Mesothelial cell of epicardium (in vitro differentiated cells): ENCODE measurements around the gene CCDC92B. TPM values are rescaled to one million over a fixed set of nuclear protein-coding genes. Genes with fewer than 3 reads are reported as not detected.

Experiments
- DNase-seq, 2 experiments: peaks; one replicate each; pipeline ENCODE4 v3.0.0; 2021; ENCODE audit warnings: low spot score in 2 of 2; ENCODE audit not compliant: unreplicated experiment in 2 of 2
- H3K27ac Mint-ChIP-seq: 2 replicates; pipeline ENCODE4 v1.8.0; 2021; ENCODE audit warnings: mixed read lengths
- H3K27me3 Mint-ChIP-seq: 2 replicates; pipeline ENCODE4 v1.8.0; 2021; ENCODE audit warnings: low read depth, mixed read lengths
- H3K36me3 Mint-ChIP-seq: 2 replicates; pipeline ENCODE4 v1.8.0; 2021; ENCODE audit warnings: mixed read lengths
- H3K4me1 Mint-ChIP-seq: 2 replicates; pipeline ENCODE4 v1.8.0; 2021; ENCODE audit warnings: mixed read lengths
- H3K4me3 Mint-ChIP-seq: 2 replicates; pipeline ENCODE4 v1.8.0; 2021; ENCODE audit warnings: mild to moderate bottlenecking, moderate library complexity, mixed read lengths
- H3K9me3 Mint-ChIP-seq: 2 replicates; pipeline ENCODE4 v1.8.0; 2021; ENCODE audit warnings: mixed read lengths
- total RNA-seq: library from RNA; stranded (reverse); gene quantifications from 3 replicates; pipeline ENCODE4 v1.2.1, GENCODE V29; 2021
- TF ChIP-seq, protein P1 (sequence below): fragments of 200-600 bp; sonication (generic); IDR thresholded peaks from one replicate; pipeline ENCODE4 v1.5.0; 2021; ENCODE audit warnings: antibody characterized with exemption; ENCODE audit not compliant: unreplicated experiment

Gene CCDC92B
- total RNA-seq, 1 donor from 2014 or later: 0.58 TPM

DNA sequence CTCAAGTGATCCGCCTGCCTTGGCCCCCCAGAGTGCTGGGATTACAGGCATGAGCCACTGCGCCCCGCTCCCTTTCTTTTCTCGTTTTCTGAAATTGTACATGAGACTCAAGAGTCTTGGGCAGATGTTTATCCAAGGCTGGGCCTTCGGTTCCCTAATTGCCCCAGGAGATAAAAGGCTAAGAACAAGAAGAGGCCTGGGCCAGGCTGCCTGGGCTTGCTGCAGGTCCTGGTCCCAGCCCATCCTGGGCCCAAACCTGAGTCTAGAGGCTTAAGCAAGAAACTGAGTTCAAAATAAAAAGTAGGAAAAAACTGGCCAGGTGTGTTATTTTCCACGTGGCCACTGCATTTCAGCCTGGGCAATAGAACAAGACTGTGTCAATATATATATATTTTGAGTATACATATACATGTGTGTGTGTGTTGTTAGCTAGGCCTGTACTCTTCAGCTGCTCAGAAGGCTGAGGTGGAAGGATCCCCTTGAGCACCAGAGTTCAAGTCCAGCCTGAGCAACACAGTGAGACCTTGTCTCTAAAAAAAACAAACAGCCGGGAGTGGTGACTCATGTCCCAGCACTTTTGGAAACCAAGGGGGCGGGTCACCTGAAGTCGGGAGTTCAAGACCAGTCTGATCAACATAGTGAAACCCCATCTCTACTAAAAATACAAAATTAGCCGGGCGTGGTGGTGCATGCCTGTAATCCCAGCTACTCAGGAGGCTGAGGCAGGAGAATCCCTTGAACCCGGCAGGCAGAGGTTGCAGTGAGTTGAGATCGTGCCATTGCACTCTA, 31.1 kb downstream of the CCDC92B start:
- TF ChIP-seq, protein P1, sequence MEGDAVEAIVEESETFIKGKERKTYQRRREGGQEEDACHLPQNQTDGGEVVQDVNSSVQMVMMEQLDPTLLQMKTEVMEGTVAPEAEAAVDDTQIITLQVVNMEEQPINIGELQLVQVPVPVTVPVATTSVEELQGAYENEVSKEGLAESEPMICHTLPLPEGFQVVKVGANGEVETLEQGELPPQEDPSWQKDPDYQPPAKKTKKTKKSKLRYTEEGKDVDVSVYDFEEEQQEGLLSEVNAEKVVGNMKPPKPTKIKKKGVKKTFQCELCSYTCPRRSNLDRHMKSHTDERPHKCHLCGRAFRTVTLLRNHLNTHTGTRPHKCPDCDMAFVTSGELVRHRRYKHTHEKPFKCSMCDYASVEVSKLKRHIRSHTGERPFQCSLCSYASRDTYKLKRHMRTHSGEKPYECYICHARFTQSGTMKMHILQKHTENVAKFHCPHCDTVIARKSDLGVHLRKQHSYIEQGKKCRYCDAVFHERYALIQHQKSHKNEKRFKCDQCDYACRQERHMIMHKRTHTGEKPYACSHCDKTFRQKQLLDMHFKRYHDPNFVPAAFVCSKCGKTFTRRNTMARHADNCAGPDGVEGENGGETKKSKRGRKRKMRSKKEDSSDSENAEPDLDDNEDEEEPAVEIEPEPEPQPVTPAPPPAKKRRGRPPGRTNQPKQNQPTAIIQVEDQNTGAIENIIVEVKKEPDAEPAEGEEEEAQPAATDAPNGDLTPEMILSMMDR: no peak
- H3K27ac Mint-ChIP-seq: no peak overlapping the region
- H3K36me3 Mint-ChIP-seq: peaks cover 2% of the 10 kb centered on the region
- H3K27me3 Mint-ChIP-seq: peaks cover 28% of the 10 kb centered on the region
- no peak overlapping the region for H3K4me3 Mint-ChIP-seq
- H3K9me3 Mint-ChIP-seq: no peaks in the 10 kb centered on the region
- no peaks in the 10 kb centered on the region for H3K4me1 Mint-ChIP-seq
- DNase-seq: no peak

DNA sequence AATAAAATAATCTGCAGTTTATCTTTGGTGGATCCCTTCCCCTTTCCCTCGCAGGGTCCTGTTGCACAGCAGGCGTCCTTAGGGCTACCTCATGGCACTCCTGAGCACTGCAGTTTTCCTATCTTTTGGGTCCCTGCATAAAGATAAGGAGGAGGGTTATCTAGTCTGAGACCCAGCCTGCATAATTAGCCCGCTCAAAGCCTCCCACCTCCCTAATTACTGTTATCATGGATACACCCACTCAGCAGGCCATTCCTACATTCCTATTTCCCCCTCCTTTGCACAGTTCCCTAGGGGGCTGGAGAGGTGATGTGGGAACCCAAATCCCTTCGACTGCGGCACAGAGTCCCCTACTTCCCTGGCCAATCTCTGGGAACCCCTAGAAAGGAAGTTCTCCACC, 32.8 kb downstream of the CCDC92B start:
- Mint-ChIP-seq H3K27me3 (peaks cover 11% of the 10 kb centered on the region), H3K9me3 (no peaks in the 10 kb centered on the region), H3K4me1 (peaks cover 8% of the 10 kb centered on the region), H3K27ac (no peak overlapping the region), H3K4me3 (no peak overlapping the region), H3K36me3 (peaks cover 2% of the 10 kb centered on the region)
- no peak for DNase-seq
- TF ChIP-seq, protein P1: no peak

DNA sequence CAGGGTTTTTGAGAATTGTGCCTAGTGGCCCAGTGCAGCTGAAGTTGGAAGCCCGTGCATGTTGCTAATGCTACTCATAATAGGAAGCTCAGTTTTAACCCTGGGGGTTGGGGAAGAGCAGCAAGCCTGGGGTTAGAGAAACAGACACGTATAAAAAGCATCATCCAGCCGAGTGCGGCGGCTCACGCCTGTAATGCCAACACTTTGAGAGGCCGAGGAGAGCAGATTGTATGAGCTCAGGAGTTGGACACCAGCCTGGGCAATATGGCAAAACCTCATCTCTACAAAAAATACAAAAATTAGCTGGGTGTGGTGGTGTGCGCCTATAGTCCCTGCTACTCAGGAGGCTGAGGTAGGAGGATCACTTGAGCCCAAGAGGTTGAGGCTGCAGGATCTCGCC, 35.6 kb downstream of the CCDC92B start:
- Mint-ChIP-seq H3K4me1 (peaks cover 28% of the 10 kb centered on the region), H3K4me3 (no peak overlapping the region), H3K27me3 (no peaks in the 10 kb centered on the region), H3K36me3 (no peaks in the 10 kb centered on the region), H3K9me3 (no peaks in the 10 kb centered on the region), H3K27ac (no peak overlapping the region)
- no peak for DNase-seq
- TF ChIP-seq, protein P1: no peak

DNA sequence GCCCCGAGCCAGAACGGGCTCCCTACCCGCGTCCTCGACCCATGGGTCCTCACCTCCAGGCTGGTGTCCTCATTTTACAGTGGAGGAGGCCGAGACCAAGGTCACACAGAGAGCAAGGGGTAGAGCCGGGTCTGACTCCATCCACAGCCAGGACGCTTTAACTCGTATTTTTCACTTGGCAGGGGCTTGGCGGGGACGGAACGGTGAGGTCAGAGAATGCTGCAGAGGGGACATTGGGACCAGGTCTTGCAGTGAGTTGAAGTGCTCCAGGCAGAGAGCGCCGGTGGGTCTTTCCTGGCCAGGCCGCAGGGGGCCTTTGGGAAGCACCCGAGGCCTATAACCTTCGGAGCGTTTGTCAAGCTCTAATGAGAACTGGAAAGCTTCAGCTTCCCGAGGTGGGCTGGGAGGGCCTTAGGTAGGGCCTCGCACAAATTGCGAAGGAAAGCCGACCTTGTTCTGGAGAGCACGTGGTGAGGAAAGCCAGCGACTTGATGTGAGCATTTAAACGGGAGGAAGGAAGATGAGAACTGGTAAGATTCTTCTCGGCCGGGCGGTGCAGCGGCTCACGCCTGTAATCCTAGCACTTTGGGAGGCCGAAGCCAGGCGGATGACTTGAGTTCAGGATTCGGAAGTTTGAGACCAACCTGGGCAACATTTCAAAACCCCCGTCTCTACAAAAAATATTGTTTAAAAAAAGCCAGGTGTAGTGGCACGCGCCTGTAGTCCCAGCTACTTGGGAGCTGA, 37.0 kb downstream of the CCDC92B start:
- Mint-ChIP-seq H3K27ac (peak overlapping the region; percentile 59), H3K4me1 (peaks cover 32% of the 10 kb centered on the region), H3K9me3 (no peaks in the 10 kb centered on the region), H3K4me3 (peak overlapping the region; percentile 79), H3K36me3 (no peaks in the 10 kb centered on the region), H3K27me3 (no peaks in the 10 kb centered on the region)
- DNase-seq: no peak
- TF ChIP-seq, protein P1: no peak

DNA sequence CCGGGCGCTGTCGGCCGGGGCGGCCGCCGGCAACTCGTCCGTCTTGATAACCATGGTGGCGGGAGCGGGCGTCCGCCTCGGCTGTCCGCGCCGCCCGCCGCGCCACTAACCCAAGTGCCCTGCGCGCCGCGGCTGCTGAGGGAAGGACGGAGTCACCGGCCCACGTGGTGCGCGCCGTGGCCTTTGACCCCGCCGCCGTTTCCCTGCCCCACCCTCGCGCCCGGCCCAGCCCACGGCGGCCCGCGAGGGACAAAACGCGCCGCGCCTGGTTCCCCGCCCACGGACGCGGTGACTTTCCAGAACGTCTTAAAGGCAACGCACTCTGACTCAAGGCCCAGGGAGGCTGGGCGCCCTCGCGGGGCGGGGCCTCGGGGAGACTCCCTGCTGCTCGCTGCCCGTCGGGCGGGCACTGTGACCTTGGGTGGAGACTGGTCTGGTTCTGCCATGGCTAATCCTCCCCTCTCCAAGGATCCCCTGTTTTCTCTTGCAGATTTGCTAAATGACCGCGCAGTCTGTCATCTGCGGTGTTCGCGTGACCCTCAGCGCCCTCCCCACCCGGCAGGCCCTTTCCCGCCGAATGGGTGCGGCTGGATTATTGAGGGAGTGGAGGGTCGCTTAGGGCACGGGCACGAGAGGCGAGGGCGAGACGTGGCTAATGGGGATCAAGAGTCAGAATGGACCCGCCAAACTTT, 37.7 kb downstream of the CCDC92B start, which contains the start of gene CLUH:
Gene CLUH, minus strand, starts transcription at position 157 of the 692 bp plus-strand sequence. Its CDS starts 103 bp downstream, at position 54.
- Mint-ChIP-seq H3K36me3 (no peaks in the 10 kb centered on the region), H3K4me1 (peaks cover 32% of the 10 kb centered on the region), H3K9me3 (no peaks in the 10 kb centered on the region), H3K4me3 (peak within 1 kb of the TSS; percentile 79), H3K27me3 (no peaks in the 10 kb centered on the region), H3K27ac (peak within 1 kb of the TSS; percentile 75)
- DNase-seq: peak; percentile 63 to 79
- TF ChIP-seq, protein P1: no peak
